ENCODE measurements around the gene LIMS1. TPM values are rescaled to one million over a fixed set of nuclear protein-coding genes. Genes with fewer than 3 reads are reported as not detected.

The LIMS1 gene, protein sequence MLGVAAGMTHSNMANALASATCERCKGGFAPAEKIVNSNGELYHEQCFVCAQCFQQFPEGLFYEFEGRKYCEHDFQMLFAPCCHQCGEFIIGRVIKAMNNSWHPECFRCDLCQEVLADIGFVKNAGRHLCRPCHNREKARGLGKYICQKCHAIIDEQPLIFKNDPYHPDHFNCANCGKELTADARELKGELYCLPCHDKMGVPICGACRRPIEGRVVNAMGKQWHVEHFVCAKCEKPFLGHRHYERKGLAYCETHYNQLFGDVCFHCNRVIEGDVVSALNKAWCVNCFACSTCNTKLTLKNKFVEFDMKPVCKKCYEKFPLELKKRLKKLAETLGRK
- total RNA-seq (100 to 1,000 TPM in 2 of 9 donors, 10 to 100 TPM in 7; 65.8 to 136 (median 82.3) TPM), polyA plus RNA-seq (10 to 100 TPM; 21.3 to 38.1 TPM)
- long read RNA-seq, donor 1, full-length matches to known transcripts = 5 of 39 reads
- long read RNA-seq, donor 1, partial matches to known transcripts = 1 of 39 reads
- long read RNA-seq, donor 1, other reads (novel, unspliced or antisense) = 33 of 39 reads
- long read RNA-seq, donor 2, full-length matches to known transcripts = 16 of 128 reads
- long read RNA-seq, donor 2, partial matches to known transcripts = 3 of 128 reads
- long read RNA-seq, donor 2, other reads (novel, unspliced or antisense) = 109 of 128 reads
- long read RNA-seq, donor 3, full-length matches to known transcripts = 6 of 43 reads
- long read RNA-seq, donor 3, partial matches to known transcripts = 4 of 43 reads
- long read RNA-seq, donor 3, other reads (novel, unspliced or antisense) = 33 of 43 reads

DNA sequence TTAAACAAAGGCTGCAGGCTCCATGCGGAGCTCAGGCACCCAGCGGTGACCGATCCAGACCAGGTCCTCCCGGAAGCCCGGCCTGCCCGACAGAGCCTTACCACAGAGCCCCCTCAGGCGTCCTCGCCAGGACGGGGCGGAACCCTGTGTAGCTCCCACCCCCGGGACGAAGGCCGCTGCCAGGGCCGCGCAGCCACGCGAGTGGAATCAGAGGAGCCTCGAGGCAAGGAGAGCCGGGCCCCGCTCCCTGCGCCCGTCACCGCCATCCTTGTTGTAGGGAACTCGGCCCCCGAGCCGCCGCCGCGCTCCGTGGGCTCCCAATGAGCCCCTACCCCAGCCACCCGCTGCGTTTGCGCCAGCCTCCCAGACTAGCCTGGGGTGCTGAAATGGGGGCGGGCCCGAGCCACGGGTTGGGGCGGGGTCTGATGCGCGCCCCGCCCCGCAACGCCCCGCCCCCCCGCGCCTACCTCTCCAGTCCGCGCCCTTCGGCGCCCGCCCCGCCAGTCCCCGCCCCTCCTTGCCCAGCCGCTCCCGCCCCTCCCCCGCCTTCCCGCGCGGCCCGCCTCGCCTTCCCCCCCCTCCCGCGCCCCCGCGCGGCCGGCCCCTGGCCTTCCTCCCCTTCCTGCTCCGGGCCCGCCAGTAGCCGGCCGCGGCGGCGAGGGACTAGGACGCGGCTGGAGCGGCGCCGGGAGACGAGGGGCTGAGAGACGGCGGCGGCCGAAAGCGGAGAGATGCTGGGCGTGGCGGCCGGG, at the start of gene LIMS1:
TSS of gene LIMS1 (plus strand) at position 639 of the 752 bp plus-strand sequence. CDS start at position 732, 93 bp downstream.
- H3K4me3 ChIP-seq = peak within 1 kb of the TSS; percentile 50 to 98 (median 77)
- ATAC-seq = peak; percentile 88 to 98 (median 98)
- peak; percentile 94 to 96 (median 95) for DNase-seq
- no peaks in the 10 kb centered on the region for H3K9me3 ChIP-seq
- TF ChIP-seq, protein P1, sequence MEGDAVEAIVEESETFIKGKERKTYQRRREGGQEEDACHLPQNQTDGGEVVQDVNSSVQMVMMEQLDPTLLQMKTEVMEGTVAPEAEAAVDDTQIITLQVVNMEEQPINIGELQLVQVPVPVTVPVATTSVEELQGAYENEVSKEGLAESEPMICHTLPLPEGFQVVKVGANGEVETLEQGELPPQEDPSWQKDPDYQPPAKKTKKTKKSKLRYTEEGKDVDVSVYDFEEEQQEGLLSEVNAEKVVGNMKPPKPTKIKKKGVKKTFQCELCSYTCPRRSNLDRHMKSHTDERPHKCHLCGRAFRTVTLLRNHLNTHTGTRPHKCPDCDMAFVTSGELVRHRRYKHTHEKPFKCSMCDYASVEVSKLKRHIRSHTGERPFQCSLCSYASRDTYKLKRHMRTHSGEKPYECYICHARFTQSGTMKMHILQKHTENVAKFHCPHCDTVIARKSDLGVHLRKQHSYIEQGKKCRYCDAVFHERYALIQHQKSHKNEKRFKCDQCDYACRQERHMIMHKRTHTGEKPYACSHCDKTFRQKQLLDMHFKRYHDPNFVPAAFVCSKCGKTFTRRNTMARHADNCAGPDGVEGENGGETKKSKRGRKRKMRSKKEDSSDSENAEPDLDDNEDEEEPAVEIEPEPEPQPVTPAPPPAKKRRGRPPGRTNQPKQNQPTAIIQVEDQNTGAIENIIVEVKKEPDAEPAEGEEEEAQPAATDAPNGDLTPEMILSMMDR (IDR thresholded peaks at IDR 0.05) = peak in 3 of 12 donors; percentile 14 to 27 (median 23)
- peak; percentile 34 to 73 for TF ChIP-seq POLR2A (IDR thresholded peaks at IDR 0.05)
- no peaks in the 10 kb centered on the region for H3K27me3 ChIP-seq
- intact Hi-C loops (cut with DNase I) = loop anchor here in 6 of 10 donors (2.0 to 10.0 kb wide), 5 partner anchors 45 to 101 kb away; no protein-coding TSS in a partner anchor
- peaks cover 0 to 31% (median 15%) of the 10 kb centered on the region in 12 donors for H3K4me1 ChIP-seq
- peak within 1 kb of the TSS; percentile 58 to 94 (median 91) for H3K27ac ChIP-seq
- 1% methylated on average over 25 to 81 of the region's 87 CpGs for WGBS, 4 donors
- H3K36me3 ChIP-seq = no peaks in the 10 kb centered on the region

DNA sequence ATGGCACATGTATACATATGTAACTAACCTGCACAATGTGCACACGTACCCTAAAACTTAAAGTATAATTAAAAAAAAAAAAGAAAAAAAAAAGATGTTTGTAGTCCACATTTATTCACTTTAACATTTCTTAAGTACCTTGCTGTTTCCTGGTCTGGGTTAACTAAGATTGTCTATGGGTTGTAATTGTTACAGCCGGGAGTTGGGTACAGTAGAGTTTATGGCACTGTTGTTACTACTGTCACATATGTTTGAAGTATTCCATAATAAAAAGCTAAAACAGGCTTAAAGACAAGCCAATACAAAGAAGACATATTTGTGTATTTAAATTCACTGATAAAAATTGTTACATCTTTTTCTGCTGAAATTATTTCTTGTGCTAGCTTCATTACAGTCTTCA, 49.0 kb upstream of the LIMS1 start:
- Histone ChIP-seq H3K4me1 (no peaks in the 10 kb centered on the region), H3K4me3 (no peak overlapping the region), H3K9me3 (no peaks in the 10 kb centered on the region), H3K27me3 (no peaks in the 10 kb centered on the region), H3K27ac (no peak overlapping the region), H3K36me3 (peaks cover 0 to 95% (median 92%) of the 10 kb centered on the region in 9 donors)
- no peak for ATAC-seq
- TF ChIP-seq POLR2A (IDR thresholded peaks at IDR 0.05) = no peak
- TF ChIP-seq, protein P1 (IDR thresholded peaks at IDR 0.05) = no peak
- DNase-seq = no peak
- WGBS, 4 donors = 91 to 99% (median 95%) methylated on average over 2 of the region's 2 CpGs
- intact Hi-C loops (cut with DNase I) = loop anchor here in 3 of 10 donors (5.0 to 10.0 kb wide), 3 partner anchors 42 to 100 kb away; no protein-coding TSS in a partner anchor

DNA sequence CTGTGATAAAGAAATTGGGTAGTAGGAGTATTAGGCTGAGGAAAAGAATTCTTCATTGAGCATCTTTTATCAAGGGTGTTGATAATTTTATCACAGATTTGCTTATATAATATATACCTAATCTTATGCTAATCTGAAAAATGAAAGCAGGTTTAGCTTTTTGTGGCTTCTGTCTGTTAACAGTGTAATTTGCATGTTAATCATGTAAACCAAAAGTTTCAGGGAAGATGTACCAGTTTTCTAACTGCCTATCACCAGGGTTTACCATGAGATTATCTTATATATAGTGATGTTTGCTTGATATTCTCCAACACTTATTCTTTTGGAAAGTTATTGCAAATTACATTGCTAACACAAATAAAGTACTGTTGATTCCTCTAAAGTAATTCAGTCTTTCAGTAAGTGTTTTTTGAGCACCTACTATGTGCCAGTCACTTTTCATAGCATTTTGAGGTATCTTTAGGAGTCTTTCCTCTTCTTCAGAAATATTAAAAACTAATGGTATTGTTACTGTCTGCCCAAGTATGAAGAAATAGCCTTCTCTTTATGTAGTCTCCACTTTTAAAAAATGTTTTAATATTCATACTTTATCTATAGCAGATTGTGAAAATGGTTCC, 43.7 kb upstream of the LIMS1 start:
- ATAC-seq = no peak

More for the DNA sequence above, 43.7 kb upstream of the LIMS1 start:
- H3K36me3 ChIP-seq = peaks cover 0 to 100% (median 98%) of the 10 kb centered on the region in 9 donors
- no peak for DNase-seq
- no peaks in the 10 kb centered on the region for H3K4me1 ChIP-seq
- H3K27ac ChIP-seq = no peak overlapping the region
- TF ChIP-seq, protein P1 (IDR thresholded peaks at IDR 0.05) = no peak
- TF ChIP-seq POLR2A (IDR thresholded peaks at IDR 0.05) = no peak
- no peaks in the 10 kb centered on the region for H3K9me3 ChIP-seq
- no peaks in the 10 kb centered on the region for H3K27me3 ChIP-seq
- H3K4me3 ChIP-seq = no peak overlapping the region
- intact Hi-C loops (cut with DNase I) = no loop called here
